WERI-Rb-1 (cell line): ENCODE data around the gene DLG4.
A peak's percentile ranks its signal among the peaks of the same experiment; 100 is the strongest.

ENCODE experiments used
- DNase-seq: peaks from one replicate; pipeline ENCODE4 v3.0.0-alpha.2; 2020
- H3K27ac ChIP-seq: fragments of 250-450 bp; sonication (Bioruptor Pico); 2 replicates; pipeline ENCODE4 v1.5.1; 2020; ENCODE audit warnings: mild to moderate bottlenecking, moderate library complexity
- H3K27me3 ChIP-seq: fragments of 250-450 bp; sonication (Bioruptor Pico); 2 replicates; pipeline ENCODE4 v1.5.1; 2021; ENCODE audit warnings: mild to moderate bottlenecking, low read depth, moderate library complexity; ENCODE audit not compliant: insufficient read depth, severe bottlenecking
- H3K36me3 ChIP-seq: fragments of 250-450 bp; sonication (Bioruptor Pico); 2 replicates; pipeline ENCODE4 v1.5.1; 2020; ENCODE audit warnings: mild to moderate bottlenecking, moderate library complexity
- H3K4me3 ChIP-seq: 2 replicates; pipeline ENCODE4 v1.5.1; 2011; ENCODE audit warnings: low read depth, mild to moderate bottlenecking, control low read depth, low read length
- H3K9me3 ChIP-seq: fragments of 250-450 bp; sonication (Bioruptor Pico); 2 replicates; pipeline ENCODE4 v1.5.1; 2021; ENCODE audit warnings: mild to moderate bottlenecking, moderate library complexity; ENCODE audit not compliant: severe bottlenecking
- TF ChIP-seq, protein P1 (sequence below): IDR thresholded peaks from 2 replicates; pipeline ENCODE4 v1.5.1; 2011; ENCODE audit warnings: low read depth, mild to moderate bottlenecking, control low read depth, inconsistent platforms, low read length

The DLG4 gene

DNA sequence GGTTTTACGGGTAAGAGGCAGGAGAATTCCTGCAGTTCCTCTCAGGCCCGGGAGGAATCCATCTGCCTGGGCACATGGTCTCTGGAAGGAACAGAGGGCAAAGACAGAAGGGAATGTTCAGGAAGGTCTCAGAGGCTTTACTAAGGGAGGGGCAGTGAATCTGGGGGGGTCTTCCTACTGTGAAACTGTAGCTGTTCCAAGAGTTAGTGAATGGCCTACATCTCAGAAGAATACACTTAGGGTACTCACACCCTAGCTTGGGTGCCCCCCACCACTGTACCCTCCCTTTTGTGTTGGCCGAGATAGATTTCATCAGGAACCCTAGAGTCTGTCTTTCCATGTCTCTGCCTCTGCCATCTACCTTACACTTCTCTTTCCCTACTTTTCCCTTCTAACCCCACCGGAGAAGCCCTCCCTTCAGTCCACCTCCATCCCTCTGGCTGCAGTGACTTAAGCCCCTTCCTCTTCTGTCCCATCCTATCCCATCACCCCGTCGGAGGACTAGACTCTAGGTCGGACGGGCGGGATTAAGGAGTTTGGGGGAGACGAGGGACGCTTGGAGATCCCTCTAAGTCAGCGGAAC is 316 bp downstream of the DLG4 start:
- H3K9me3 ChIP-seq = no peaks in the 10 kb centered on the region
- TF ChIP-seq, protein P1, sequence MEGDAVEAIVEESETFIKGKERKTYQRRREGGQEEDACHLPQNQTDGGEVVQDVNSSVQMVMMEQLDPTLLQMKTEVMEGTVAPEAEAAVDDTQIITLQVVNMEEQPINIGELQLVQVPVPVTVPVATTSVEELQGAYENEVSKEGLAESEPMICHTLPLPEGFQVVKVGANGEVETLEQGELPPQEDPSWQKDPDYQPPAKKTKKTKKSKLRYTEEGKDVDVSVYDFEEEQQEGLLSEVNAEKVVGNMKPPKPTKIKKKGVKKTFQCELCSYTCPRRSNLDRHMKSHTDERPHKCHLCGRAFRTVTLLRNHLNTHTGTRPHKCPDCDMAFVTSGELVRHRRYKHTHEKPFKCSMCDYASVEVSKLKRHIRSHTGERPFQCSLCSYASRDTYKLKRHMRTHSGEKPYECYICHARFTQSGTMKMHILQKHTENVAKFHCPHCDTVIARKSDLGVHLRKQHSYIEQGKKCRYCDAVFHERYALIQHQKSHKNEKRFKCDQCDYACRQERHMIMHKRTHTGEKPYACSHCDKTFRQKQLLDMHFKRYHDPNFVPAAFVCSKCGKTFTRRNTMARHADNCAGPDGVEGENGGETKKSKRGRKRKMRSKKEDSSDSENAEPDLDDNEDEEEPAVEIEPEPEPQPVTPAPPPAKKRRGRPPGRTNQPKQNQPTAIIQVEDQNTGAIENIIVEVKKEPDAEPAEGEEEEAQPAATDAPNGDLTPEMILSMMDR = no peak
- no peaks in the 10 kb centered on the region for H3K27me3 ChIP-seq
- H3K27ac ChIP-seq = peak overlapping the region; percentile 94
- peaks cover 39% of the 10 kb centered on the region for H3K36me3 ChIP-seq
- H3K4me3 ChIP-seq = peak overlapping the region; percentile 75
- DNase-seq = no peak

DNA sequence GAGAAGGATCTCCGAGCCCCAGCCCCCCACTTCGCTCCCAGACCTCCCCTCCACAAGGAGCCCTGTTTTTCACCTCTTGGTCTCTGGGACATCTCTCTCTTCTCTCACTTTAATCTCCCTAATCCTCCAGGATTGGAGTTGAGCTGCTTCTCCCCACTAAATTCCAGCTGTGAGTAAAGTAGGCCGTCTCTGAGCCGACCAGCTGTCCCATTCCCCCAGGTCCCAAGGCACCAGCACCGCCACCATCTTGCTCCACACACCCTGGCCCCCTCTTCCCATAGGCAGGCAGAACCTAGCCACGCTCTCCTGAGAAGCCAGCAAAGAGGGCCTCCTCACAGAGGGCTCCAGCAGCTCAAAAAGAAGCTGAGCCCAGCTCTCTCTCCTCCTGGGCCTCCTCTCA is 878 bp downstream of the DLG4 start:
- peaks cover 34% of the 10 kb centered on the region for H3K36me3 ChIP-seq
- H3K4me3 ChIP-seq = peak overlapping the region; percentile 75
- H3K27me3 ChIP-seq = no peaks in the 10 kb centered on the region
- no peaks in the 10 kb centered on the region for H3K9me3 ChIP-seq
- peak; percentile 87 for DNase-seq
- H3K27ac ChIP-seq = peak overlapping the region; percentile 94
- TF ChIP-seq, protein P1 = no peak

DNA sequence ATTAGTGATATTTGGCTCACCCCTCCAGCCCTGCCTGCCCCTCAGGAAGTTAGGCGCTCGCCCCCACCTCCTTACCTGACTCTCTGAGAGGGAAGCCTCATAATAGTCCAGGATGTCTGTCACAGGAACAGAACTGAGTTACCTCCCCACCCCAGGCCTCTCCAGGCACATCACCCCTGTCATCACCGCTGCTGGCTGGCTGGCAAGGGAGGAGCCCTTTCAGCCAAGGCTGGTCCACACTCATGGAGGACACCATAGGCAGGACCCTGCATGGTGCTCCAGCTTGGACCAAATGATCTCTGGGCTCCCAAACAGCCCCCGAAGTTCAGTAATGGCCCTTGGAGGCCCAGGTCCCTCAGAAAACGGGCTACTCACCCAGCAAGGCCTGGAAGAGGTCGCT is 1.5 kb downstream of the DLG4 start:
- TF ChIP-seq, protein P1 = no peak
- peak overlapping the region; percentile 94 for H3K27ac ChIP-seq

DNA sequence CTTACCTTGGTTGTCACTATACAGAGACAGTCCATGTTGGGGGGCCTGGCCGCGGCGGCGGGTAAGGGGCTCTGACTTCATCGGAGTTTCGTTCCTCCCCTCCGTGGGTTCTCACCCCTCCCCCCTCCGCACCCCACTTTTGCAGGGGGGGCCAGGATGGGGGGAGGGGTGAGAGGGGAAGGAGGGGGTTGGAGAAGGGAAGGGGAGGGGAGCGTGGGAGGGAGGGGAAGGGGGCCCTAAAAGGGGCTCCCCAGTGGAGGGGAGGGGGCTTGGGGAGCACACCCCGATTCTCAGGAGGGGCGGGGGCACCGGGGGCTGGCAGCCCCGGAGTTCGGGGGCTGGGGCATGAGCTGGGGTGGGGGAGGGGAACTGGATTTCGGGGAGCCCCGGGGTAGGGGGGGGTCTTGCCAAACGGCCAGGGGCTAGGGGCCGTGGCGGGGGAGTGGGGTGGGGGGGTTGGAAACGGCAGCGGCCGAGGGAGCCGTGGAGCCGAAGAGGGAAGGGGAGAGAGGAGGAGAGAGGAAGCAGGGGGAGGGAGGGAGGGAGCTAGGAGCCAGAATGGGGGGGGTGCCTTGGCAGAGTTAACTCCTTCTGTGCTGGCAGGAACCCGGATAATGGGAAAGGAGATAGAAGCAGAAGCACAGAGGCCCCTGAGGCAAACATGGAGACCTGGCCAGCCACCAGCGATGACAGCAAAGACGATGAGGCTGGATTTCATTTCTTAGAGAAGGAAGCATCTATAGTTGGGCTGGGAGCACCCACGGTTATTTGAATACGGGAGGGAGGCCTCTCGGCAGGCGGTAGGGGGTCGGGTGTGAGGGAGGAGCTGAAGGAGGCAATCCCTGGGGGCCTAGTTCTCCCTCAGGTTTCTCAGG is 2.3 kb downstream of the DLG4 start:
- Histone ChIP-seq H3K9me3 (no peaks in the 10 kb centered on the region), H3K27me3 (no peaks in the 10 kb centered on the region), H3K27ac (peak overlapping the region; percentile 94), H3K4me3 (peak overlapping the region; percentile 75), H3K36me3 (peaks cover 20% of the 10 kb centered on the region)
- DNase-seq = peak; percentile 79
- TF ChIP-seq, protein P1 = no peak

More for the DNA sequence above, 1.5 kb downstream of the DLG4 start:
- no peaks in the 10 kb centered on the region for H3K9me3 ChIP-seq
- DNase-seq = no peak
- peak overlapping the region; percentile 75 for H3K4me3 ChIP-seq
- H3K36me3 ChIP-seq = peaks cover 28% of the 10 kb centered on the region
- no peaks in the 10 kb centered on the region for H3K27me3 ChIP-seq

DNA sequence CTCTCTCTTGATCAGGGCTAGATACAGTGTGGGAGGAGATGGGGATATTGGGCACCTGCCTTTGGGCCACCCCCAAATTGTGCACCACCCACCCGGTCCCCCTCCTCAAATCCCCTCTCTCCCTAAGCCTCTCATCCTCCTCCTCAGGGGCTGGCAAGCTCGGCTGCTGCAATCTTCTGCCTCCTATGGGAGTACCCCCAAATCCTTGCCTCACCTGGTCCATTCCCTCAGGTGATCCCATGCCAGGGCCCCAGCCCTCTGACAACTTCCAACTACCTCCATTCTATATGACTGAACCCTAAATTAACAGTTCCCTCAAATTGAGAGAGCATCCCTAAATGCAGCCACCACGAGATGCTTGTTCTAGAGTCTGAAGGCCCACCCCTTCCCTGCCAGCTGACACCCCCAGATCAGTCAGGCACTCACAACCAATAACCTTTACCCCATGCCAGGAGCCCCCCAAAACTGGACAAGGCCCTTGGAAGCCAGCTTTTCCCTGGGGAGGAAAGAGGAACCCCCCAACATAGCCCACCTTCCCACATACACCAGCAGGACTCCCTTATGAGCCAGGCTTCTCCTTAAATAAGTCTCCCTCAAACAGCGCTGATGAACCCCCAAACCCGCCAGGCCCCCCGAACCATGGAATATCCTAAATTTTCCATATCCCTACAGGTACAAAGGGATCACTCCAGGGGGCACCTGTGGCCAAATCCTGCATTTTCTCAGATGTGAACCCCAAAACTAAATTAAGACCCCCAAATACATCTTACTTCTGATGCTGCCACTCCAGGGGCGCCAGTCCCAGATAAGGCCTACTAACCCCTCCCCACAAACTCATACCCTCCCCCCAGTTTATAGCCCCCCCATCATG is 3.2 kb downstream of the DLG4 start:
- H3K27ac ChIP-seq = peak overlapping the region; percentile 69
- DNase-seq = no peak
- no peaks in the 10 kb centered on the region for H3K9me3 ChIP-seq
- TF ChIP-seq, protein P1 = no peak
- H3K27me3 ChIP-seq = no peaks in the 10 kb centered on the region
- peak overlapping the region; percentile 61 for H3K4me3 ChIP-seq
- peaks cover 11% of the 10 kb centered on the region for H3K36me3 ChIP-seq
